Fibroblast of villous mesenchyme (primary cell): Measurements from ENCODE around the gene PTGER1. TPM values are rescaled to one million over a fixed set of nuclear protein-coding genes. Genes with fewer than 3 reads are reported as not detected.

ENCODE experiments used
- DNase-seq: peaks from one replicate; pipeline ENCODE4 v3.0.0-alpha.2; 2010; ENCODE audit warnings: low read depth
- H3K4me3 ChIP-seq: 2 replicates; pipeline ENCODE4 v1.5.1; 2011; ENCODE audit warnings: low read depth, mild to moderate bottlenecking, low read length
- total RNA-seq: library from RNA; depleted of rRNA; stranded (reverse); fragments of >200 nt; gene quantifications from 2 replicates; pipeline ENCODE4 v1.2.3, GENCODE V29; 2012
- TF ChIP-seq, protein P1 (sequence below): IDR thresholded peaks from 2 replicates; pipeline ENCODE4 v1.5.1; 2012; ENCODE audit warnings: low read depth, mild to moderate bottlenecking, low read length; ENCODE audit not compliant: insufficient read depth

Gene PTGER1, protein sequence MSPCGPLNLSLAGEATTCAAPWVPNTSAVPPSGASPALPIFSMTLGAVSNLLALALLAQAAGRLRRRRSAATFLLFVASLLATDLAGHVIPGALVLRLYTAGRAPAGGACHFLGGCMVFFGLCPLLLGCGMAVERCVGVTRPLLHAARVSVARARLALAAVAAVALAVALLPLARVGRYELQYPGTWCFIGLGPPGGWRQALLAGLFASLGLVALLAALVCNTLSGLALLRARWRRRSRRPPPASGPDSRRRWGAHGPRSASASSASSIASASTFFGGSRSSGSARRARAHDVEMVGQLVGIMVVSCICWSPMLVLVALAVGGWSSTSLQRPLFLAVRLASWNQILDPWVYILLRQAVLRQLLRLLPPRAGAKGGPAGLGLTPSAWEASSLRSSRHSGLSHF
- 2.6 and 3.9 TPM in 2 replicates for total RNA-seq

DNA sequence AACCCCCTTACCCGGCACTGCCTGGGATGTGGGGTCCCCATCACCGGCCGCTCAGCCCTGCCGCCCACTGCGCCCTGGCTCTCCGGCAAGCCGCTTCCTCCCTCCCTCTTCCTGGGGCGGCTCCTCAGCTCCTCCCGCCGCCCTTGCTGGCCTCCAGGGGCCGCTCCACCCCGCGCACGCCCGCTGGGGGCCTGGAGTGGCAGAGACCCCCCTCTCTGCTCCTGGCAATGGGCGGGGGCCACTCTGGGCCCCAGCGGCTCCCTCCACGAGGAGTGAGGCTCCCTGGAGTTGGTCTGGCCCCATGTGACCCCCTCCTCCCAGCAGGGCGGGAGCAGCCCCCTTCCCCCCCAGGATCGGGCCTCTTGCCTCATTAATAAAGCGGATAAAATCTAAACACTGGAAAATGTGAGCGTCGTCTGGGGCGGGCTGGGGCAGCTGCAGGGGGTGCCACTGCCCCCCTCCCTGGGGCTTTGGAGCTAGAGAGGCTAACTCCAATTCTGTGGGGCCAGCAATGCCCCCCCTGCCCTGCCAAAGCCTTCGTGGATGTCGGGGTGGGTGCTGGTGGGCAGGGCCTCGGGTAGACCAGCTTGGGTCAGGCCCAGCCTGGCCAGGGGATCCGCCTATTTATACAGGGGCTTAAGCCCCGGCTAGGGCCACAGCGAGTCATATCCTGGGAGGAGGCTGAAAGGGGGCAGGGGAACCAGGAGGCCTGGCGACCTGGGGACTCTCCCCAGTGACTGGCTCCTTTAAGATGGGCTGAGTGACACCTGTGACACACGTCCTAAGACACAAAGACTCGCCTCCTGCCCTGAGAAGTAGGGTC, at the start of gene PTGER1:
PTGER1 (minus strand) TSS at position 104 of the 823 bp plus-strand sequence. CDS start 1,034 bp downstream, outside the sequence.
- TF ChIP-seq, protein P1, sequence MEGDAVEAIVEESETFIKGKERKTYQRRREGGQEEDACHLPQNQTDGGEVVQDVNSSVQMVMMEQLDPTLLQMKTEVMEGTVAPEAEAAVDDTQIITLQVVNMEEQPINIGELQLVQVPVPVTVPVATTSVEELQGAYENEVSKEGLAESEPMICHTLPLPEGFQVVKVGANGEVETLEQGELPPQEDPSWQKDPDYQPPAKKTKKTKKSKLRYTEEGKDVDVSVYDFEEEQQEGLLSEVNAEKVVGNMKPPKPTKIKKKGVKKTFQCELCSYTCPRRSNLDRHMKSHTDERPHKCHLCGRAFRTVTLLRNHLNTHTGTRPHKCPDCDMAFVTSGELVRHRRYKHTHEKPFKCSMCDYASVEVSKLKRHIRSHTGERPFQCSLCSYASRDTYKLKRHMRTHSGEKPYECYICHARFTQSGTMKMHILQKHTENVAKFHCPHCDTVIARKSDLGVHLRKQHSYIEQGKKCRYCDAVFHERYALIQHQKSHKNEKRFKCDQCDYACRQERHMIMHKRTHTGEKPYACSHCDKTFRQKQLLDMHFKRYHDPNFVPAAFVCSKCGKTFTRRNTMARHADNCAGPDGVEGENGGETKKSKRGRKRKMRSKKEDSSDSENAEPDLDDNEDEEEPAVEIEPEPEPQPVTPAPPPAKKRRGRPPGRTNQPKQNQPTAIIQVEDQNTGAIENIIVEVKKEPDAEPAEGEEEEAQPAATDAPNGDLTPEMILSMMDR = peak; percentile 55
- peak within 1 kb of the TSS; percentile 54 for H3K4me3 ChIP-seq
- peak; percentile 68 for DNase-seq

DNA sequence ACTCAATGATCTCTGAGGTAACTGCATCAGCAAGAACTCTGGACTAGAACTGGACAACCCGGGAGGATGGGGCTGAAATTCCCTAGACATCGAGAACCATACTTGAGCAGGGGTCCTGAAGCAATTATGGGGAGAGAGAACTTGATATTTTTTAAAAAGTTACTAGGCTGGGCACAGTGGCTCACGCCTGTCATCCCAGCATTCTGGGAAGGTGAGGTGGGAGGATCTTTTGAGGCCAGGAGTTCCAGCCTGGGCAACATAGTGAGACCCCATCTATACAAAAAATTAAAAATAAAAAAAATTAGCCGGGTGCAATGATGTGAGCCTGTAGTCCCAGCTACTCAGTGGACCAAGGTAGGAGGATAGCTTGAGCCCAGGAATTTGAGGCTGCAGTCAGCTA, 45.4 kb upstream of the PTGER1 start:
- DNase-seq = no peak
- TF ChIP-seq, protein P1 = no peak
- no peak overlapping the region for H3K4me3 ChIP-seq

DNA sequence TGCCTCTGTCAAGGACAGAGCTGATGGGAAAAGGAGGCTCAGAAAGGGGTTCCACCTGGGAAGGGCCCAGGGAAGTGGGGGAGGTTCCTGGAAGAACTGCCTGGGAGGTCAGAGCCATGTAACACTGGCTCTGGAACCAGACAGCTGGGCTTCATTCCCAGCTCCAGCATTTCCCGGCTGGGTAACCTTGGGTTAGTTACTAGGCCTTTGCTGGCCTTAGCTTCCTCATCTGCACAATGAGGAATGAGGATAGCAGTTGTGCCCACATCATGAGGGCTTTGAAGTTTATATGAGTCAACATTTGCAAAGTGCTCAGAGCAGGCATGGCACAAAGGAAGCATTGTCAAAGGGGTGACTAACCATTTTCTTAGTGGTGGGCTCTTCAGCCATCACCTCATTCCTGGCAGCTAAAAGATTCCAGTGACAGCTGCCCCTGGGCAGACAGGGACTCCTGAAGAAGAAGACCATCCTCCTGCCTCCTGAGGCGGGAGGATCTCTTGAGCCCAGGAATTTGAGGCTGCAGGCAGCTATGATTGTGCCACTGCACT, 44.8 kb upstream of the PTGER1 start:
- H3K4me3 ChIP-seq = no peak overlapping the region
- TF ChIP-seq, protein P1 = no peak
- DNase-seq = no peak

DNA sequence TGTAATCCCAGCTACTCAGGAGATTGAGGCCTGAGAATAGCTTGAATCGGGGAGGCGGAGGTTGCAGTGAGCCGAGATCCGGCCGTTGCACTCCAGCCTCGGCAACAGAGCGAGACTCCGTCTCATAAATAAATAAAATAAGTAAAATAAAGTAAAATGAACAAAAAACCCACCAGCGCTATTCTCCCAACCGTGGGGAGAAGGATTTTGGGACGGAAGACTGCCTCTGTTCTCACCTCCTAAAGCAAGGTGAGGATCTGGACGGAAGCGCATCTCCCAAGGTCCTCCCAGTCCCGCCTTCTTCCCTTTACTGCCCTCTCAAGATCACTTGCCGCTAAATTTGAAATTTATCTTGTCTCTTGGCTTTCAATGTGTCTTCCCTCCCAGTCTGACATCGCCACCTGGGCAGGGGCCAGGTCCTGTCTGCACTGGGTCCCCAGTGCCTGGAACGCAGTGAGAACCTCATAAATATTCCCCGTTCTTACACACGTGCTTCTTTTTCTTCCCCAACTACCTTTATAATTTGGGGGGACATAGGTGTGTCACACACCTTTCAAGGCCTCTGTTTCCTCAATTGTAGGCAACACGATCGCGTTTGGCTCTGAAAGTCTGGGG, 44.2 kb upstream of the PTGER1 start:
- TF ChIP-seq, protein P1 = no peak
- no peak for DNase-seq
- no peak overlapping the region for H3K4me3 ChIP-seq

DNA sequence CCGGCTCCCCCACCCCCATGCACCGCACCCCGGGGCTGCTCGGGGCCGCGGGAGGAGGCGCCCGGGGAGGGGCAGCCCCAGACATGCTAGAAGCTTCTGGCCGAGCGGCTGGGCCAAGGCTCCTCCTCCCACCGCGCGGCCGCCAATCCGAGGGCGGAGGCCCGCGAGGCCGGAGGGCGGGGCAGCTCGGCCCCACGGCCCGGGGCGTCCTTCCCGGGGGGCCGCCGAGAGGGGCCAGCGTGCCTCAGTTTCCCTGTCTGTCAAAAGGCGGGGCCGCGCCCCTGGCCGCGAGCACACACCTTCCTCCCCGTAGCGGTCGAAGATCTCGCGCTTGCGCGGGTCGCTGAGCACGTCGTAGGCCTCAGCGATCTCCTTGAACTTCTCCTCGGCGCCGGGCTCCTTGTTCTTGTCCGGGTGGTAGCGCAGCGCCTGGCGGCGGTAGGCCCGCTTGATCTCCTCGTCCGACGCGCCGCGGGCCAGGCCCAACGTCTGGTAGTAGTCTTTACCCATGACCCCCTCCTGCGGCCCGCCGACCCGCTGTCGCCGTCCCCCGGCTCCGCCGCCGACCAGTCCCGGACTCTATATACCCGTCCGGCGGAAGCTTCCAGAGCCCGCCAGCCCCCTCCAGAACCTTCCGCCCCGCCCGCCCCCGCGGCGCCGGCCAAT, 42.8 kb upstream of the PTGER1 start, which contains the start of gene DNAJB1:
DNAJB1 (minus strand) TSS at position 558 of the 666 bp plus-strand sequence; CDS start at position 510, 48 bp downstream.
- H3K4me3 ChIP-seq = peak within 1 kb of the TSS; percentile 93
- peak; percentile 80 for DNase-seq
- TF ChIP-seq, protein P1 = no peak

DNA sequence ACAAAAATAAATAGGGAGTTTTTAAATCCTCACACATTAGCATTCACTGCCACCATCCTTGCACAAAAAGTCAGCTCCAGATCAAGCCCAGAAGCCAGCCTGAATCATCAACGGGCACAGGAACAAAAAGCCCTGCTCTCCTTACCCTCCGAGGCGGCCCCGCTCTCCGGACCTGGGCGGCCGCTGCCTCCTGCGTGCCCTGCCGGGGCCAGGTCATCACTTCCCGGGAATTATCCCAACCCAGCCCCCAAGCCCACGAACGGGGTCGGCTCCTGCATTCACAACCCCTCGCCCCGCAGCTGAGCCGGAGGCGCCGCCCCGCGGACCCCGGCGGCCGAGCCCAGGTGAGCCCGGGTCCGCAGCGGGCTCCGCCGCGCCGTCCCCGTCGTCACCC, 42.3 kb upstream of the PTGER1 start:
- TF ChIP-seq, protein P1 = no peak
- DNase-seq = no peak
- H3K4me3 ChIP-seq = peak overlapping the region; percentile 93
